ENCODE results near the gene AGPAT4.

DNA sequence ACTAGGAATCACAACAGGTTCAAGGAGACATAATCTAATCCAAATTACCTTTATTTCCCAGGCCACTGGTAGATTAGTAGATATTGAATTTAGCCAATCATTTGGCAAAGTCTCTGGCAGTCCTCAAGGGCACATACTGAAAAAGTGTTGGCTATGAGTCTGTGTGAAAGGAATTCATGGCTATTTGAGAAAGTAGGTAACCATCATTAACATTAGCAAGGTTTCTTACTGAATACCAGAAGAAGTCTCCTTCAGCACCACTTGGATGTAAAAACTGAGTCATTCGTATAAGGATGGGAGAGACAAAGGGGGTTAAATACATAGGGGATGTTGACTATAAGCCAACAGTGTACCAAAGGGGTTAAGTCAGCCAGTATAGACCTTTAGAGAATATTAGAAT is 36.7 kb downstream of the AGPAT4 start:
- TF ChIP-seq POLR2A (IDR thresholded peaks at IDR 0.05) (no peak), EP300 (IDR thresholded peaks at IDR 0.05) (no peak), POLR2AphosphoS5 (IDR thresholded peaks at IDR 0.05) (no peak)
- TF ChIP-seq, protein P1, sequence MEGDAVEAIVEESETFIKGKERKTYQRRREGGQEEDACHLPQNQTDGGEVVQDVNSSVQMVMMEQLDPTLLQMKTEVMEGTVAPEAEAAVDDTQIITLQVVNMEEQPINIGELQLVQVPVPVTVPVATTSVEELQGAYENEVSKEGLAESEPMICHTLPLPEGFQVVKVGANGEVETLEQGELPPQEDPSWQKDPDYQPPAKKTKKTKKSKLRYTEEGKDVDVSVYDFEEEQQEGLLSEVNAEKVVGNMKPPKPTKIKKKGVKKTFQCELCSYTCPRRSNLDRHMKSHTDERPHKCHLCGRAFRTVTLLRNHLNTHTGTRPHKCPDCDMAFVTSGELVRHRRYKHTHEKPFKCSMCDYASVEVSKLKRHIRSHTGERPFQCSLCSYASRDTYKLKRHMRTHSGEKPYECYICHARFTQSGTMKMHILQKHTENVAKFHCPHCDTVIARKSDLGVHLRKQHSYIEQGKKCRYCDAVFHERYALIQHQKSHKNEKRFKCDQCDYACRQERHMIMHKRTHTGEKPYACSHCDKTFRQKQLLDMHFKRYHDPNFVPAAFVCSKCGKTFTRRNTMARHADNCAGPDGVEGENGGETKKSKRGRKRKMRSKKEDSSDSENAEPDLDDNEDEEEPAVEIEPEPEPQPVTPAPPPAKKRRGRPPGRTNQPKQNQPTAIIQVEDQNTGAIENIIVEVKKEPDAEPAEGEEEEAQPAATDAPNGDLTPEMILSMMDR (IDR thresholded peaks at IDR 0.05): no peak
